ENCODE results near the gene CRISPLD2.

Gene CRISPLD2

DNA sequence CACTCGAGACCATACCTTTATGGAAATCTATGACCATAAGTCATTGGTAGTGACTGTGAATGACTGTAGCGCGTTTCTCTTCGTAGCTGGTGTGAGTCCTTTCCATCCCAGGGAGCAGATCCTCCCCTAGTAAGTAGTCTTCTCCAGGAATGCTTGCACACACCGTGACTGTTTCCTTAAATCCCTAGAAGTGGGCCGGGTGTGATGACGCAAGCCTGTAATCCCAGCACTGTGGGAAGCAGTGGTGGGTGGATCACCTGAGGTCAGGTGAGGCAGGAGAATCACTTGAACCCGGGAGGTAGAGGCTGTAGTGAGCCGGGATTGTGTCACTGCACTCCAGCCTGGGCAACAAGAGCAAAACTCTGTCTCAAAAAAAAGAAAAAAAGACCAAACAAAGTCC is 70.6 kb downstream of the CRISPLD2 start:
- no peak for TF ChIP-seq CTCF (IDR thresholded peaks at IDR 0.05; ENCODE audit: control extremely low read depth, extremely low read depth, low read depth, missing control alignments)
- CTCF ChIA-PET: interaction anchor here (1.5 to 2.5 kb wide), 2 partner anchors 10 to 62 kb away, joined by 3 to 7 read pairs; no protein-coding TSS in a partner anchor
- DNase-seq (ENCODE audit: extremely low spot score): no peak
- POLR2A ChIA-PET: no interaction called here

DNA sequence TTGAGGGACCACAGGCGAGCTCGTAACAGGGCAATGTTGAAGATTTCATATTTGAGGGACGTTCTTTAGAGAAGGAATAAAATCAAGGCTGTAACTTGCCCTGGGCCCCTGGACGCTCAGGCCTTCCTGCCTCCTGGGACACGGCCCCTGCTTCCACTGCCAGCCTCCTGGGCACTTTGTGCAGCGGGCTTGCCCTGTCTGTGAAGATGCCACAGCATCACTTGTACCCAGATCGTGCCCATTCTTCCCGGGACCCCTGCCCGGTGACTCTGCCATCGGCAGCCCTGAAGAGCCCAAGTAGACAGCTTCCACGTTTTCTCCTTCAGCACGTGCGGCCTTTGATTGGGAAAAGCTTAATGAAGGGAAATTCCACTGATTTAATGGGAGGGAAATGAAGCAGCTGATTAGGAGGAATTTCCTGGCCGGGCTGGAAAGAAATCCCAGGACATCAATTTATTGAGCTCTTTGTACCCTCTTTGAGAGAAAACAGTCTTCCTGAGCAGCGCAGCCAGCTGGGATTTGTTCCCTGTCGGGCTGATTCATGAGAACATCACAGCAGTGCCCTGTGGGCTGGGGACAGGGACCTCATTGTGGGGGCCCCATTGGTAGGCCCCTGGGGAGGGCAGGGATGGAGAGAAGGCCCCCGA is 71.5 kb downstream of the CRISPLD2 start:
- CTCF ChIA-PET: interaction anchor here (1.5 to 2.5 kb wide), 2 partner anchors 9 to 61 kb away, joined by 3 to 7 read pairs; no protein-coding TSS in a partner anchor
- POLR2A ChIA-PET: no interaction called here
- no peak for TF ChIP-seq CTCF (IDR thresholded peaks at IDR 0.05; ENCODE audit: control extremely low read depth, extremely low read depth, low read depth, missing control alignments)
- no peak for DNase-seq (ENCODE audit: extremely low spot score)

GRCh38 chr16:84892097-84892496 is 72.3 kb downstream of the CRISPLD2 start:
- no peak for TF ChIP-seq CTCF (IDR thresholded peaks at IDR 0.05; ENCODE audit: control extremely low read depth, extremely low read depth, low read depth, missing control alignments)
- ChIA-PET CTCF (interaction anchor here (1.5 to 2.5 kb wide), 2 partner anchors 10 to 60 kb away, joined by 3 to 7 read pairs; no protein-coding TSS in a partner anchor), POLR2A (no interaction called here)
- DNase-seq (ENCODE audit: extremely low spot score): no peak

GRCh38 chr16:84893467-84893848 is 73.7 kb downstream of the CRISPLD2 start:
- ChIA-PET POLR2A (no interaction called here), CTCF (no interaction called here)
- DNase-seq (ENCODE audit: extremely low spot score): no peak
- no peak for TF ChIP-seq CTCF (IDR thresholded peaks at IDR 0.05; ENCODE audit: control extremely low read depth, extremely low read depth, low read depth, missing control alignments)

DNA sequence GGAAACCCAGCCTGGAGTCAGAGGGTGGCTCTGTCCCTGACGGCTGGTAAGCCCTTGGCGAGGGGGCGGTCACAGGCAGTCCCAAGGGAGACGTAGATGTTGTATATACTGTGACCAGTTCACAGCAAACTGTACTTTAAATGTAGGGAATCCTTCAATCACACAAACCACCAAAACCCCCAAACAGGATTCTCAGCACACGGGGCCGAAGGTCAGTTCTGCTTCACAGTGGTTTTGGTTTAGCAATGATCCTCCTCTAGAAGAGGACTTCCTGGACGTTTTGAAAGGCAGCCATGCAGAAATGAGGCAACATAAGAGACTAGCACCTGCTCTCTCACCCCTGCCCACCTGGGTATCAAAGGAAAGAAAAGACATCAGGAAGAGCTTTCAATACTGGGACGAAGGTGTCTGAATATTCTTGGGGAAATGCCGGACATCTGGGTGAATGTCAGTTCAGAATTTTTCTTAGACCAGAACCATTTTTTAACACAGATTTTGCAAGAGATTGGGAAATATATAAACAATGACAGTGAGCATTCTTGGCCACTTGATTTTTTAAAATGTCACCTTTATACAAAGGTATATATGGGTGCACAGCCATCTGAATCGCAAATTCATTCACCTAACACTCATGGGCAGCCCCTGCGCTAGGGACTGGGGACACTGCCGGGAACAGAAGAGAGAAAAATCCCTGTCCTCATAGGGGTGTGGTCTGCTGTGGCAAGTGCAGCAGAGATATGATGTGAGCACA is 74.2 kb downstream of the CRISPLD2 start:
- ChIA-PET CTCF (no interaction called here), POLR2A (no interaction called here)
- peak; percentile 54 for DNase-seq (ENCODE audit: extremely low spot score)
- no peak for TF ChIP-seq CTCF (IDR thresholded peaks at IDR 0.05; ENCODE audit: control extremely low read depth, extremely low read depth, low read depth, missing control alignments)

- TF ChIP-seq CTCF (IDR thresholded peaks at IDR 0.05; ENCODE audit: control extremely low read depth, extremely low read depth, low read depth, missing control alignments): no peak
- DNase-seq (ENCODE audit: extremely low spot score): no peak
- POLR2A ChIA-PET: no interaction called here
- CTCF ChIA-PET: interaction anchor here (1.1 kb wide), 1 partner anchor 62 kb away, joined by 3 read pairs; no protein-coding TSS in a partner anchor
Observed at GRCh38 chr16:84895016-84895415, 75.2 kb downstream of the CRISPLD2 start.

All from GM10248 (cell line).